SJCRH30 (cell line): ENCODE results near the gene KMO. TPM values are rescaled to one million over a fixed set of nuclear protein-coding genes. Genes with fewer than 3 reads are reported as not detected.

ENCODE experiments used
- DNase-seq, 2 experiments: peaks; one replicate each; pipeline ENCODE4 v3.0.0-alpha.2; 2015 to 2020
- H3K27ac ChIP-seq: fragments of 250-450 bp; sonication (Bioruptor Pico); 2 replicates; pipeline ENCODE4 v1.5.1; 2020; ENCODE audit warnings: mild to moderate bottlenecking, moderate library complexity
- H3K27me3 ChIP-seq: fragments of 250-450 bp; sonication (Bioruptor Pico); 2 replicates; pipeline ENCODE4 v1.5.1; 2020; ENCODE audit warnings: mild to moderate bottlenecking, moderate library complexity
- H3K36me3 ChIP-seq: fragments of 250-450 bp; sonication (Bioruptor Pico); 2 replicates; pipeline ENCODE4 v1.5.1; 2020; ENCODE audit warnings: mild to moderate bottlenecking, moderate library complexity
- H3K4me1 ChIP-seq: fragments of 250-450 bp; sonication (Bioruptor Pico); 2 replicates; pipeline ENCODE4 v1.5.1; 2020; ENCODE audit warnings: mild to moderate bottlenecking, moderate library complexity
- H3K4me3 ChIP-seq: fragments of 250-450 bp; sonication (Bioruptor Pico); 2 replicates; pipeline ENCODE4 v1.5.1; 2020; ENCODE audit warnings: mild to moderate bottlenecking, moderate library complexity
- H3K9me3 ChIP-seq: fragments of 250-450 bp; sonication (Bioruptor Pico); replicated peaks from 2 replicates; pipeline ENCODE4 v1.5.1; 2020; ENCODE audit warnings: mild to moderate bottlenecking, moderate library complexity
- total RNA-seq: library from RNA; depleted of rRNA; stranded (reverse); fragments of >200 nt; shearing (Covaris generic); gene quantifications from 2 replicates; pipeline ENCODE4 v1.2.3, GENCODE V29; 2014; rRNA removed

The KMO gene
- total RNA-seq, 1 experiment from 2014 or later = 0.04 TPM

GRCh38 chr1:241638099-241638682, 106.0 kb downstream of the KMO start:
- no peak for DNase-seq
- Histone ChIP-seq H3K27me3 (no peaks in the 10 kb centered on the region), H3K4me1 (0 out of 2 replicates have a peak, but pooled peaks cover 5% of the 10 kb centered on the region), H3K36me3 (peaks cover 7% of the 10 kb centered on the region), H3K27ac (no peak overlapping the region), H3K4me3 (no peak overlapping the region), H3K9me3 (no peaks in the 10 kb centered on the region)

GRCh38 chr1:241638909-241639622, 106.9 kb downstream of the KMO start:
- Histone ChIP-seq H3K27me3 (no peaks in the 10 kb centered on the region), H3K27ac (peak overlapping the region; percentile 40; the same call in 1 of the 2 replicates), H3K4me1 (0 out of 2 replicates have a peak, but pooled peaks cover 5% of the 10 kb centered on the region), H3K4me3 (peak overlapping the region; percentile 97), H3K9me3 (no peaks in the 10 kb centered on the region), H3K36me3 (peaks cover 2% of the 10 kb centered on the region; the same call in 1 of the 2 replicates)
- DNase-seq = no peak

- Histone ChIP-seq H3K4me1 (0 out of 2 replicates have a peak, but pooled peaks cover 5% of the 10 kb centered on the region), H3K27me3 (no peaks in the 10 kb centered on the region), H3K36me3 (peaks cover 2% of the 10 kb centered on the region; the same call in 1 of the 2 replicates), H3K4me3 (peak overlapping the region; percentile 97), H3K9me3 (no peaks in the 10 kb centered on the region), H3K27ac (peak overlapping the region; percentile 61; the same call in 1 of the 2 replicates)
- peak; percentile 53 to 59 for DNase-seq
Measured at GRCh38 chr1:241639623-241640148, 107.5 kb downstream of the KMO start.

GRCh38 chr1:241640149-241640866, 108.1 kb downstream of the KMO start, which contains the start of the genes CHML and OPN3:
Gene CHML (minus strand): TSS chr1:241640369. CDS start chr1:241635766, 4,603 bp downstream.
Gene OPN3 (minus strand): TSS chr1:241640369. CDS start chr1:241640254, 115 bp downstream.
- Histone ChIP-seq H3K4me1 (0 out of 2 replicates have a peak, but pooled peaks cover 5% of the 10 kb centered on the region), H3K36me3 (peaks cover 1% of the 10 kb centered on the region; the same call in 1 of the 2 replicates), H3K4me3 (peak within 1 kb of the TSS; percentile 97), H3K27ac (peak within 1 kb of the TSS; percentile 61; the same call in 1 of the 2 replicates), H3K9me3 (no peaks in the 10 kb centered on the region), H3K27me3 (no peaks in the 10 kb centered on the region)
- DNase-seq = peak; percentile 89

GRCh38 chr1:241640867-241641622, 108.9 kb downstream of the KMO start:
- H3K27me3 ChIP-seq = no peaks in the 10 kb centered on the region
- H3K27ac ChIP-seq = 0 out of 2 replicates have a peak overlapping the region, but pooled peaks have one; percentile 24
- no peaks in the 10 kb centered on the region for H3K9me3 ChIP-seq
- no peaks in the 10 kb centered on the region for H3K36me3 ChIP-seq
- DNase-seq = no peak
- peak overlapping the region; percentile 97 for H3K4me3 ChIP-seq
- 0 out of 2 replicates have a peak, but pooled peaks cover 5% of the 10 kb centered on the region for H3K4me1 ChIP-seq

- DNase-seq = no peak
- H3K4me1 ChIP-seq = 0 out of 2 replicates have a peak, but pooled peaks cover 5% of the 10 kb centered on the region
- H3K9me3 ChIP-seq = no peaks in the 10 kb centered on the region
- H3K4me3 ChIP-seq = no peak overlapping the region
- H3K27ac ChIP-seq = no peak overlapping the region
- no peaks in the 10 kb centered on the region for H3K36me3 ChIP-seq
- no peaks in the 10 kb centered on the region for H3K27me3 ChIP-seq
Measured at GRCh38 chr1:241641773-241642592, 109.8 kb downstream of the KMO start.

- Histone ChIP-seq H3K27me3 (no peaks in the 10 kb centered on the region), H3K9me3 (no peaks in the 10 kb centered on the region), H3K27ac (no peak overlapping the region), H3K36me3 (no peaks in the 10 kb centered on the region), H3K4me3 (no peak overlapping the region), H3K4me1 (no peaks in the 10 kb centered on the region)
- no peak for DNase-seq
Measured at GRCh38 chr1:241642593-241642944, 110.4 kb downstream of the KMO start.

- H3K36me3 ChIP-seq = no peaks in the 10 kb centered on the region
- H3K4me1 ChIP-seq = no peaks in the 10 kb centered on the region
- DNase-seq = no peak
- H3K27ac ChIP-seq = no peak overlapping the region
- H3K9me3 ChIP-seq = no peaks in the 10 kb centered on the region
- H3K27me3 ChIP-seq = no peaks in the 10 kb centered on the region
- no peak overlapping the region for H3K4me3 ChIP-seq
Measured at GRCh38 chr1:241644259-241644658, 112.1 kb downstream of the KMO start.

- Histone ChIP-seq H3K27me3 (no peaks in the 10 kb centered on the region), H3K4me3 (no peak overlapping the region), H3K4me1 (no peaks in the 10 kb centered on the region), H3K27ac (no peak overlapping the region), H3K9me3 (no peaks in the 10 kb centered on the region), H3K36me3 (no peaks in the 10 kb centered on the region)
- DNase-seq = no peak
Measured at GRCh38 chr1:241645199-241645598, 113.0 kb downstream of the KMO start.

Other genes with a start within 250 kb of the KMO start
- gene RGS7, start 175.2 kb upstream of the KMO start, total RNA-seq = 0.16 TPM in 1 of 2 replicates, not detected in the other
- 87.5 and 97.5 TPM in 2 replicates for gene FH, start 12.6 kb upstream of the KMO start, total RNA-seq
- gene CHML, start 108.0 kb downstream of the KMO start, total RNA-seq = 22.4 and 26.7 TPM in 2 replicates
- 12.1 and 13.3 TPM in 2 replicates for gene OPN3, start 108.0 kb downstream of the KMO start, total RNA-seq
- not detected in 2 replicates for gene WDR64, start 119.9 kb downstream of the KMO start, total RNA-seq